ENCODE results near the gene TANC1.

GRCh38 chr2:159043710-159044109 lies 75.3 kb downstream of the TANC1 start:
- TF ChIP-seq POLR2A (IDR thresholded peaks at IDR 0.05), result no peak
- TF ChIP-seq, protein P1, sequence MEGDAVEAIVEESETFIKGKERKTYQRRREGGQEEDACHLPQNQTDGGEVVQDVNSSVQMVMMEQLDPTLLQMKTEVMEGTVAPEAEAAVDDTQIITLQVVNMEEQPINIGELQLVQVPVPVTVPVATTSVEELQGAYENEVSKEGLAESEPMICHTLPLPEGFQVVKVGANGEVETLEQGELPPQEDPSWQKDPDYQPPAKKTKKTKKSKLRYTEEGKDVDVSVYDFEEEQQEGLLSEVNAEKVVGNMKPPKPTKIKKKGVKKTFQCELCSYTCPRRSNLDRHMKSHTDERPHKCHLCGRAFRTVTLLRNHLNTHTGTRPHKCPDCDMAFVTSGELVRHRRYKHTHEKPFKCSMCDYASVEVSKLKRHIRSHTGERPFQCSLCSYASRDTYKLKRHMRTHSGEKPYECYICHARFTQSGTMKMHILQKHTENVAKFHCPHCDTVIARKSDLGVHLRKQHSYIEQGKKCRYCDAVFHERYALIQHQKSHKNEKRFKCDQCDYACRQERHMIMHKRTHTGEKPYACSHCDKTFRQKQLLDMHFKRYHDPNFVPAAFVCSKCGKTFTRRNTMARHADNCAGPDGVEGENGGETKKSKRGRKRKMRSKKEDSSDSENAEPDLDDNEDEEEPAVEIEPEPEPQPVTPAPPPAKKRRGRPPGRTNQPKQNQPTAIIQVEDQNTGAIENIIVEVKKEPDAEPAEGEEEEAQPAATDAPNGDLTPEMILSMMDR (IDR thresholded peaks at IDR 0.05), result no peak
